Ovary (tissue), 3 donors: Measurements from ENCODE around the gene ARHGEF10L.

Experiments used
- EP300 ChIP-seq: sonication (generic); formaldehyde crosslinking; IDR thresholded peaks from one replicate; pipeline ENCODE4 v1.6.1; 2017; ENCODE audit warnings: antibody characterized with exemption
- POLR2A ChIP-seq: fragments of 450-650 bp; IDR thresholded peaks from one replicate; pipeline ENCODE4 v1.6.1; 2017; ENCODE audit warnings: antibody characterized with exemption, mild to moderate bottlenecking, moderate library complexity
- TF ChIP-seq, protein P1 (sequence below), 3 donors: fragments of 450-650 bp in 2 of 3; fragments of 200-600 bp in 1 of 3; IDR thresholded peaks; one replicate each; pipeline versions ENCODE4 v1.5.1 to v1.8.0; 2016 to 2022; ENCODE audit warnings: antibody characterized with exemption in 3 of 3, mild to moderate bottlenecking in 1 of 3
- donor health status: DM: no; HTN: no; CAD: no.

GRCh38 chr1:17494114-17494729, 45.3 kb upstream of the ARHGEF10L start:
- TF ChIP-seq, protein P1, sequence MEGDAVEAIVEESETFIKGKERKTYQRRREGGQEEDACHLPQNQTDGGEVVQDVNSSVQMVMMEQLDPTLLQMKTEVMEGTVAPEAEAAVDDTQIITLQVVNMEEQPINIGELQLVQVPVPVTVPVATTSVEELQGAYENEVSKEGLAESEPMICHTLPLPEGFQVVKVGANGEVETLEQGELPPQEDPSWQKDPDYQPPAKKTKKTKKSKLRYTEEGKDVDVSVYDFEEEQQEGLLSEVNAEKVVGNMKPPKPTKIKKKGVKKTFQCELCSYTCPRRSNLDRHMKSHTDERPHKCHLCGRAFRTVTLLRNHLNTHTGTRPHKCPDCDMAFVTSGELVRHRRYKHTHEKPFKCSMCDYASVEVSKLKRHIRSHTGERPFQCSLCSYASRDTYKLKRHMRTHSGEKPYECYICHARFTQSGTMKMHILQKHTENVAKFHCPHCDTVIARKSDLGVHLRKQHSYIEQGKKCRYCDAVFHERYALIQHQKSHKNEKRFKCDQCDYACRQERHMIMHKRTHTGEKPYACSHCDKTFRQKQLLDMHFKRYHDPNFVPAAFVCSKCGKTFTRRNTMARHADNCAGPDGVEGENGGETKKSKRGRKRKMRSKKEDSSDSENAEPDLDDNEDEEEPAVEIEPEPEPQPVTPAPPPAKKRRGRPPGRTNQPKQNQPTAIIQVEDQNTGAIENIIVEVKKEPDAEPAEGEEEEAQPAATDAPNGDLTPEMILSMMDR (IDR thresholded peaks at IDR 0.05) = peak; percentile 57 to 69 (median 68)
- TF ChIP-seq EP300 (no peak), POLR2A (no peak)
